Transverse colon (tissue), 4 donors: ENCODE results near the gene SSR4. TPM values are rescaled to one million over a fixed set of nuclear protein-coding genes. Genes with fewer than 3 reads are reported as not detected.

Source experiments
- DNase-seq: peaks from one replicate; pipeline ENCODE4 v3.0.0-alpha.2; 2019
- H3K27ac ChIP-seq, 4 donors: fragments of 200-600 bp; sonication (generic); 2 replicates each; pipeline ENCODE4 v1.5.1; 2016 to 2018; ENCODE audit warnings: inconsistent platforms in 4 of 4
- H3K27me3 ChIP-seq: fragments of 200-600 bp; sonication (generic); 2 replicates; pipeline ENCODE4 v1.5.1; 2017; ENCODE audit warnings: inconsistent platforms
- H3K36me3 ChIP-seq, 4 donors: fragments of 200-600 bp; sonication (generic); 2 replicates each; pipeline ENCODE4 v1.5.1; 2017 to 2019; ENCODE audit warnings: inconsistent platforms in 4 of 4
- H3K4me1 ChIP-seq, 4 donors: fragments of 200-600 bp; sonication (generic); 2 replicates each; pipeline ENCODE4 v1.5.1; 2017 to 2020; ENCODE audit warnings: inconsistent platforms in 4 of 4
- H3K4me3 ChIP-seq, 4 donors: fragments of 200-600 bp; sonication (generic); 1 replicate in 1 of 4; 2 replicates in 3 of 4; pipeline versions ENCODE4 v1.5.1 to v1.6.1; 2017 to 2019; ENCODE audit warnings: inconsistent platforms in 4 of 4
- H3K9me3 ChIP-seq, 2 donors: fragments of 200-600 bp; sonication (generic); 2 replicates each; pipeline ENCODE4 v1.5.1; 2017 to 2019; ENCODE audit warnings: inconsistent platforms in 2 of 2
- EP300 ChIP-seq: sonication (generic); formaldehyde crosslinking; IDR thresholded peaks from one replicate; pipeline ENCODE4 v1.6.1; 2017; ENCODE audit warnings: antibody characterized with exemption, low read depth
- POLR2A ChIP-seq: fragments of 450-650 bp; IDR thresholded peaks from one replicate; pipeline ENCODE4 v1.6.1; 2016; ENCODE audit warnings: antibody characterized with exemption, mild to moderate bottlenecking, moderate library complexity
- POLR2AphosphoS5 ChIP-seq, 3 donors: sonication (generic); formaldehyde crosslinking; IDR thresholded peaks; one replicate each; pipeline ENCODE4 v1.6.1; 2016; ENCODE audit warnings: antibody characterized with exemption in 3 of 3
- WGBS, 2 donors: methylation state at CpG; one replicate each; pipeline ENCODE4 v1.1.5; 2018; ENCODE audit warnings: low coverage in 1 of 2; 5-methylcytosine and 5-hydroxymethylcytosine counted together
- in situ Hi-C, 4 donors: fragments of 200-750 bp; cut with MboI; loops; one replicate each; pipeline versions ENCODE4 v1.15.0 to v1.15.1; 2017; ENCODE audit warnings: low sequenced_read_pairs in 3 of 4, low pct_ligation_motif_present in 1 of 4, low pct_unique_long_range_greater_than_20kb in 1 of 4
- intact Hi-C: fragments of 100-400 bp; cut with DNase I; formaldehyde crosslinking; loops from one replicate; pipeline ENCODE4 v1.15.1; 2023; ENCODE audit warnings: low total_unique reads
- total RNA-seq, 4 donors: library from RNA; depleted of rRNA; stranded (reverse); fragments of >200 nt; gene quantifications; one replicate each; pipeline ENCODE4 v1.1.0, GENCODE V29; 2016
- TF ChIP-seq, protein P1 (sequence below), 5 experiments: fragments of 200-600 bp in 3 of 5; fragments of 450-650 bp in 2 of 5; sonication (generic) in 3 of 5; IDR thresholded peaks; 1 replicate in 2 of 5; 2 replicates in 3 of 5; pipeline ENCODE4 v1.5.1; 2016 to 2017; ENCODE audit warnings: antibody characterized with exemption in 5 of 5, inconsistent platforms in 3 of 5, mild to moderate bottlenecking in 2 of 5, moderate library complexity in 1 of 5

SSR4 gene
- total RNA-seq, 4 donors from 2014 or later = 16.1 to 165 (median 95.8) TPM

GRCh38 chrX:153774576-153775292 is 19.7 kb upstream of the SSR4 start:
- no peak for DNase-seq
- intact Hi-C loops = no loop called here
- Histone ChIP-seq H3K27ac (no peak overlapping the region), H3K4me3 (no peak overlapping the region), H3K36me3 (no peaks in the 10 kb centered on the region), H3K27me3 (no peaks in the 10 kb centered on the region), H3K4me1 (no peaks in the 10 kb centered on the region), H3K9me3 (no peaks in the 10 kb centered on the region)
- TF ChIP-seq POLR2A (no peak), EP300 (no peak), POLR2AphosphoS5 (IDR thresholded peaks at IDR 0.05) (no peak)
- TF ChIP-seq, protein P1, sequence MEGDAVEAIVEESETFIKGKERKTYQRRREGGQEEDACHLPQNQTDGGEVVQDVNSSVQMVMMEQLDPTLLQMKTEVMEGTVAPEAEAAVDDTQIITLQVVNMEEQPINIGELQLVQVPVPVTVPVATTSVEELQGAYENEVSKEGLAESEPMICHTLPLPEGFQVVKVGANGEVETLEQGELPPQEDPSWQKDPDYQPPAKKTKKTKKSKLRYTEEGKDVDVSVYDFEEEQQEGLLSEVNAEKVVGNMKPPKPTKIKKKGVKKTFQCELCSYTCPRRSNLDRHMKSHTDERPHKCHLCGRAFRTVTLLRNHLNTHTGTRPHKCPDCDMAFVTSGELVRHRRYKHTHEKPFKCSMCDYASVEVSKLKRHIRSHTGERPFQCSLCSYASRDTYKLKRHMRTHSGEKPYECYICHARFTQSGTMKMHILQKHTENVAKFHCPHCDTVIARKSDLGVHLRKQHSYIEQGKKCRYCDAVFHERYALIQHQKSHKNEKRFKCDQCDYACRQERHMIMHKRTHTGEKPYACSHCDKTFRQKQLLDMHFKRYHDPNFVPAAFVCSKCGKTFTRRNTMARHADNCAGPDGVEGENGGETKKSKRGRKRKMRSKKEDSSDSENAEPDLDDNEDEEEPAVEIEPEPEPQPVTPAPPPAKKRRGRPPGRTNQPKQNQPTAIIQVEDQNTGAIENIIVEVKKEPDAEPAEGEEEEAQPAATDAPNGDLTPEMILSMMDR (IDR thresholded peaks at IDR 0.05) = no peak
- in situ Hi-C loops = loop anchor here in 2 of 4 donors (25.0 kb wide), 2 partner anchors 163 to 188 kb away; partner anchors contain the start of genes ARHGAP4 (in 1 of the 2), HCFC1 (in 1 of the 2), NAA10 (in 1 of the 2) and RENBP (in 1 of the 2)
- 90% methylated on average over 35 of the region's 37 CpGs; no CpG with 5 or more reads in 1 of the 2 donors for WGBS, 2 donors

DNA sequence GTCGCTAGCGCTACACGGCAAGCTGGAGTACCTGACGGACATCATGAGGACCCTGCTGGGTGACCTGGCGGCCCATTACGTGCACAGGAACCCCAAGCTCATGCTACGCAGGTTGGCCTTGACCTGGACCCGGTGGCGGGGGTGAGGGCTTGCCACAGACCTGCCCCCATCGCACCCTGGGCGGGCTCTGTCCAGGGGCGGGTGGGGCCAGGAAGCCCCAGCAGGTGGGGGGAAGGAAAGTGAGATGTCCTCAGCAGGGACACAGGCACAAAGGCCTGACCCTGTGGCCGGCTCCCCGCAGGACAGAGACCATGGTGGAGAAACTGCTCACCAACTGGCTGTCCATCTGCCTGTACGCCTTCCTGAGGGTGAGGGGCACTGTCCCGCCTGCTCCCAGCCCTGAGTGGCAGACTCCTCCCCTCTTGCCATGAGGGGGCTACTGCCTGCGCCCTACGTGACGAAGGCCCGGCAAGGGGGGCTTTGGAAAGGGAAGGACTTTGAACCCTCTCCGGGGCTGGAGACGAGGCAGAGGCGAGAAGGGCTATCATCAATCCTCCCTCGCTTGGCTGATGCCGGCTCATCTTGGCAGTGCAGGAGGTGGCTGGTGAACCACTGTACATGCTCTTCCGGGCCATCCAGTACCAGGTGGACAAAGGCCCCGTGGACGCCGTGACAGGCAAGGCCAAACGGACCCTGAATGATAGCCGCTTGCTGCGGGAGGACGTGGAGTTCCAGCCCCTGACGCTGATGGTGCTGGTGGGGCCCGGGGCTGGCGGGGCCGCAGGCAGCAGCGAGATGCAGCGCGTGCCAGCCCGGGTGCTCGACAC is 19.0 kb upstream of the SSR4 start:
- no peak for DNase-seq
- intact Hi-C loops = no loop called here
- TF ChIP-seq POLR2AphosphoS5 (IDR thresholded peaks at IDR 0.05) (no peak), EP300 (no peak), POLR2A (no peak)
- TF ChIP-seq, protein P1 (IDR thresholded peaks at IDR 0.05) = no peak
- H3K9me3 ChIP-seq = no peaks in the 10 kb centered on the region
- H3K27ac ChIP-seq = no peak overlapping the region
- in situ Hi-C loops = loop anchor here in 1 of 4 donors (25.0 kb wide), 1 partner anchor 162 kb away; the partner anchor contains the start of genes ARHGAP4, NAA10 and RENBP
- peaks cover 1% of the 10 kb centered on the region for H3K27me3 ChIP-seq
- H3K36me3 ChIP-seq = no peaks in the 10 kb centered on the region
- no peak overlapping the region for H3K4me3 ChIP-seq
- peaks cover 0 to 4% (median 3%) of the 10 kb centered on the region in 4 donors for H3K4me1 ChIP-seq
- 91% methylated on average over 41 of the region's 42 CpGs; no CpG with 5 or more reads in 1 of the 2 donors for WGBS, 2 donors

- H3K9me3 ChIP-seq = no peaks in the 10 kb centered on the region
- no peak overlapping the region for H3K4me3 ChIP-seq
- TF ChIP-seq, protein P1 (IDR thresholded peaks at IDR 0.05) = no peak
- TF ChIP-seq EP300 = no peak
- in situ Hi-C loops = loop anchor here in 1 of 4 donors (25.0 kb wide), 1 partner anchor 161 kb away; the partner anchor contains the start of genes ARHGAP4, NAA10 and RENBP
- H3K36me3 ChIP-seq = no peaks in the 10 kb centered on the region
- no CpG with 5 or more reads among the region's 20 CpGs for WGBS, 2 donors
- H3K27me3 ChIP-seq = peaks cover 3% of the 10 kb centered on the region
- H3K4me1 ChIP-seq = peaks cover 3 to 10% (median 7%) of the 10 kb centered on the region in 4 donors
- H3K27ac ChIP-seq = no peak overlapping the region
- intact Hi-C loops = no loop called here
- no peak for DNase-seq
Observed at GRCh38 chrX:153776120-153776599, 18.3 kb upstream of the SSR4 start.

DNA sequence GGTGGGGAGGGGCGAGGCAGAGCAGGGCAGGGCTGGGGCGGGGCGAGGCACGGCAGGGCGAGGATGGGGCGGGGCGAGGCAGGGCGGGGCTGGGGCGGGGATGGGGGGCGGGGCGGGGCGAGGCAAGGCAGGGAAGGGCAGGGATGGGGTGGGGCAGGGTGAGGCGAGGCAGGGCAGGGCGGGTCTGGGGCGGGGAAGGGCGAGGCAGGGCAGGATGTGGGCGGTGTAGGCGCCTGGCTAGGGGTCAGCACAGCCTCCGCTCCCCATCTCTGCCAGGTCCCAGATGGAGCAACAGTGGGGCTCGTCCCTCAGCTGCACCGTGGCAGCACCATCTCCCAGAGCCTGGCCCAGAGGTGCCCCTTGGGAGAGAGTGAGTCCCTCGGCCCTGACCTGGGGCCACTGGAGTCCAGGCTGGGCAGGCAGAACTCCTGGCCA is 17.8 kb upstream of the SSR4 start:
- in situ Hi-C loops (loop anchor here in 1 of 4 donors (25.0 kb wide), 1 partner anchor 161 kb away; the partner anchor contains the start of genes ARHGAP4, NAA10 and RENBP), intact Hi-C loops (no loop called here)
- WGBS, 2 donors = 79% methylated on average over 7 of the region's 22 CpGs; no CpG with 5 or more reads in 1 of the 2 donors
- Histone ChIP-seq H3K4me3 (no peak overlapping the region), H3K4me1 (peaks cover 4 to 15% (median 10%) of the 10 kb centered on the region in 4 donors), H3K36me3 (no peaks in the 10 kb centered on the region), H3K27me3 (peaks cover 3% of the 10 kb centered on the region), H3K27ac (no peak overlapping the region), H3K9me3 (no peaks in the 10 kb centered on the region)
- DNase-seq = no peak
- TF ChIP-seq, protein P1 (IDR thresholded peaks at IDR 0.05) = no peak
- no peak for TF ChIP-seq POLR2AphosphoS5 (IDR thresholded peaks at IDR 0.05)
- TF ChIP-seq EP300 = no peak
- no peak for TF ChIP-seq POLR2A
